Measurements from ENCODE around the gene ADAM10. TPM values are rescaled to one million over a fixed set of nuclear protein-coding genes. Genes with fewer than 3 reads are reported as not detected.

The ADAM10 gene
- polyA plus RNA-seq, 3 donors, result 240 to 277 (median 243) TPM

DNA sequence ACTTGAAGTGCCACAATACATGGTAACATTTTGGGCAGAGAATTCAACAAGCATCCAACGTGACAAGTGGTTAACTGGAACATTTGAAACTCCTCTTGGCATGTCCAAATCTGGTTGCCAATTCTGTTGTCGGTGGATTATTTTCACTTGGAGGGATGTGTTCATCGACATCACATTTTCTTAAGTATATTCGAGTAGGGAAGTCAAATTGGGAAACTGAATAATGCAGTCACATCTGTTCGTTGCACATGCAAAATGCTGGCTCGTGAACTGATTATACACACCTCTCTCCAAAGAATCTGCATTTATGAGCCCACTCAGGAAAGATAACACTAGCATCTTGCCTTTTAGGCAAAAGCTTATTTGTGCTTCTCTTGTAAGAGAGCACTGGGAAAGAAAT is 178.0 kb downstream of the ADAM10 start:
- DNase-seq (ENCODE audit: extremely low read depth in 1 of 11, low read depth in 9 of 11, low spot score in 4 of 11), result no peak

- DNase-seq (ENCODE audit: extremely low read depth in 1 of 11, low read depth in 9 of 11, low spot score in 4 of 11), result no peak
These were observed 180.1 kb downstream of the ADAM10 start for GRCh38 chr15:58569455-58569854.

DNA sequence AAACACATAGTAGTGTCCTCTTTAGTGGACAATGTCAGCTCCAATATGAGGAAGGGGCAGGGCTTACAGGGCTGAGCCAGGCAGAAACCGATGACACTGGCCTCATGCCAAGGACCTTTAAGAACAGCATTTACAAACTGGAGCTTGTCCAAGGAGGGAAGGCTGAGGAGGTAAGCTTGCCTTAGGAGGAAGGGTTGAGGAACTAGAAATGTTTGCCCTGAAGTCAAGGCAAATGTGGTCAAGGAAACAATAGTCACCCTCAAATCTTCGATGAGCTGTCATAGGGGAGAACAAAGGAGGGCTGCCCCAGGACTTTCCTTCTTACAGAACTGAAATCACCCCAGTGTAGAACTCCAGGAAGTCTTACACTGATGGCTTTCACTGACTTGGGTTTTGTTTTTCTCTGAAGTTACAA is 181.3 kb downstream of the ADAM10 start:
- no peak for DNase-seq (ENCODE audit: extremely low read depth in 1 of 11, low read depth in 9 of 11, low spot score in 4 of 11)

- DNase-seq (ENCODE audit: extremely low read depth in 1 of 11, low read depth in 9 of 11, low spot score in 4 of 11), result no peak
These were observed 183.5 kb downstream of the ADAM10 start for GRCh38 chr15:58566029-58566428.

DNA sequence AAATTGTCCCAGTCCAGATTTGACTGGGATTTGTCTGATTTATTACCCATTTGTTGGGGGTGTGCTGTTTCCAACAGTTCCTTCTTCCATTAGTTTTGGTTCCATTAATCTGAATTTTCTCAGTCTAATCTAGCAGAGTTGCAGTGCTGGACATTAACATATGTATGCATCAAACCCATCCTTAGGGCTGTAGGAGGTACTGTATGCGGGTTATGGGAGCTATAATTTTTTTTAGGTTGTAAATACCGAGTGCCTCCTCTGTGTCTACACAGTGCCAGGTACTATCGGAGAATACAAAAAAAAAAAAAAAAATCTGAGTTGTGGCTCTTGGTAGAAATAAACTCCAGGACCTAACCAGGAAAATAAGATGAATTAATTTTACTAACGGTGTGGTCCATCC is 183.9 kb downstream of the ADAM10 start:
- no peak for DNase-seq (ENCODE audit: extremely low read depth in 1 of 11, low read depth in 9 of 11, low spot score in 4 of 11)

DNA sequence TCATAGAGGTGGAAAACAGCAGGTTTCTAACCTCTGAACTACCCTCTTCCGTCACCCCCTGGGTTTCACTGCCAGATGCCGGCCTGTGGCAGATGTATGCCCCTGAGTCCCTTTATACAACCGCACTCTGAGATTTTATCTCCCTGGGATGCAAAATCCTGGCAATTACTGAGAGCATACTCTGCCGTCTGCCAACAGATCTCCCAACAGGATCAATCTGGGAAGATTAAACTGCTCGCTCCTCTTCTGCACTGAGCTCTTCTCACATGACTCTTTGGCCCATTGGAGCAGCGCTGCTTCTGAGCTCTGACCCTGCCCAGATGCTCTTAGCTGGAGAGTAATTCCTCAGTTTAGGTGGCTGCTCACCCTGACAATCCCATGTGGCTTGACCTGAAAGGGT is 184.5 kb downstream of the ADAM10 start:
- no peak for DNase-seq (ENCODE audit: extremely low read depth in 1 of 11, low read depth in 9 of 11, low spot score in 4 of 11)

- no peak for DNase-seq (ENCODE audit: extremely low read depth in 1 of 11, low read depth in 9 of 11, low spot score in 4 of 11)
These were observed 187.4 kb downstream of the ADAM10 start for GRCh38 chr15:58562135-58562534.

DNA sequence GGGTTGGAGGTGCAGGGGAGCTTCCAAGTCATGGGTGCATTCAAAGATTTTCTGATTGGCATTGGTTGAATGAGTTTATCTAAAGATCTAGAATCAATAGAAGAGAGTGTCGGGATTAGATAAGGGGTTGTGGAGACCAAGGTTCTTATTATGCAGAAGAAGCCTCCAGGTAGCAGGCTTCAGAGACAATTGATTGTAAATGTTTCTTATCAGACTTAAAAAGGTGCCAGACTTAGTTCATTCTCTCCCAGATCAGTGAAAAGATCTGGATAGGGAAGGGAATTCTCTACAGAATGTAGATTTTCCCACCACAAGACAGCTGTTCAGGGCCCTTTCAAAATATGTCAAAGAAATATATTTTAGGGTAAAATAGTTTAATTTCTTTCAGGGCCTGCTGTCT is 188.2 kb downstream of the ADAM10 start:
- DNase-seq (ENCODE audit: extremely low read depth in 1 of 11, low read depth in 9 of 11, low spot score in 4 of 11), result no peak

DNA sequence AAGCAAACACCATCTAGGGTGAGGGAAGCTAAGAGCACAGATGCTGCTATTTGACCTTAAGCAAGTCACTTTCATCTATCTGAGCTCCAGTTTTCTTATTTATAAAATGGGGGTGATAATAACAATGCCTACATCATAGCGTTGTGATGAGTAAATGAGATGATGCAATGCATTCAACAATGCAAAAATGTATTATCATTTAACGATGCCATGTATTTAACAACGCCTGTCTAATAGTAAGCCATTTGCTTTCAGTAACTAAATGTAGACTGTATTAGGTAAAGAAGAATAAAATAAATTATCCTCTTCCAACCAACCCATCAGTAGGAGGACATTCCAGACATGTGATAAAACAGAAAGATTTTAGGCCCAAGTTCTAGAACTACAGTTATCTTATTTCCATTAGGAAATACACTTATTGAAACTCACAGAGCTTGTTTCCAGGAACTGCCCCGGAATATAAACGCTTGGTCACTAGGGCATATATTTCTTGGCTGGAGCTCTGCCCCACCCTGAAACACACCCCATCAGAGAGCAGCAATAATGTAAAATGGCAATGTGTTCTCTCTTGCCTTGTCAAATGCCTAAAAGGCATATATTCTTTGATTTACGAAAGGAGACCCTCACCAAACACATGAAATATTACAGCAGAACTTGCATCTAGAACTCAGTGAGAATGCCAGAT is 189.5 kb downstream of the ADAM10 start:
- DNase-seq (ENCODE audit: extremely low read depth in 1 of 11, low read depth in 9 of 11, low spot score in 4 of 11), result no peak

GRCh38 chr15:58558777-58559176 is 190.7 kb downstream of the ADAM10 start:
- no peak for DNase-seq (ENCODE audit: extremely low read depth in 1 of 11, low read depth in 9 of 11, low spot score in 4 of 11)

DNA sequence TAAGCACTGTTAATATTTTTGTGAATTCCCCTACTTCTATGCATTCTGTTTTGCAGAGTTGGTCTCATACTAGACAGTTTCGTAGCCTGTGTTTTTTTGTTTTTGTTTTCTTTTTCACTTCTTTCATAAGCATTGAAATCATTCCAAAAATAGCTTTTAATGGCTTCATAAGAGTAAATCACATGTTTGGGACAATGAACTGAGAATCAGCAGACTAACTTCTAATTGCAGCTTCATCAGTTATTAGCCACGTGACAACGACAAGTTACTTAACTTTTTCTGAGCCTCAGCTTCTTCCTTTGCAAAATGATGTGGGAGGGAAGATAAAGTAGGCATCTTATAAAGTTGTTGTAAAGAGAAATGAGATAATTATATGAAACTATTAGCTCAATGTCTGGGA is 193.0 kb downstream of the ADAM10 start:
- DNase-seq (ENCODE audit: extremely low read depth in 1 of 11, low read depth in 9 of 11, low spot score in 4 of 11), result no peak

- DNase-seq (ENCODE audit: extremely low read depth in 1 of 11, low read depth in 9 of 11, low spot score in 4 of 11), result no peak
These were observed 193.5 kb downstream of the ADAM10 start for GRCh38 chr15:58556028-58556361.

DNA sequence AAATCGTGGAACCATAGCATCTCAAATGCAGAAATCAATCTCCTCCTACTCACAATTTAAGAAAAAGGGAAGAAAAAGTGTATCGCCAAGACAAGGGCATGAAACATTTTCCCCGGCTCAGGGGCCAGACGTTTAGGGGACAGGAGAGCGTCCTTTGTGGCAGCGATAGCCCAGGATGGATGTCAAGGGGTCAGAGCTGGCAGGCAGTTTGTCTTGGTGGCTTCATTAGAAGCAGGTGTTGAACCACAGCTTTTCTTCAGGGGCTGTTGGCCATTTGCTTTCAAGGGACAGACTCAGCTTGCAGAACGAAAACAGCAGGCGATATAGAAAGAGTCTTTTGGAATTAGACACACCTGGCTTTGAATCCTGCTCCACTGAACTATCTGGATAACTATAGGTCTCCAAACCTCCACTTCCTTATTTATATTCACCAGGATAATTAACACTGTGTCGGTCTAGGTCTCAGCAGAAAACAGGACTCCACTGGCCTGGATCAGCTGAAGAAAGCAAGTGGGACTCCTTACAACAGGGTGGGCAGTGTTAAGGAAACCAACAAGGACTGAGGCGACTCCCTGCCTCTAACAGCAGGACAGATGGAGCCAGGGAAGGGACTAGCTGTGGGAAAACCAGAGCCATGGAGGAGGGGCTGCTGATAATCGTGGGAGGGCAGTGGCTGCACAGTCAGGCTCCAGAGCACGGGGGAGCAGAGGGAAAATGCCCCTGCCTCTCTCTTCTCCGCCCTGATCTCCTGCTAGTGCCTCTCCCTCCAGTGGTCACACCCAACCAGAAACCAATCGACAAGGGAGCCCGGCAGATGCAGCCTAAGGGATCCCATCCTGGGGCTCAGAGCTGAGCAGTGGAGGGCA is 194.1 kb downstream of the ADAM10 start:
- DNase-seq (ENCODE audit: extremely low read depth in 1 of 11, low read depth in 9 of 11, low spot score in 4 of 11), result peak in 2 of 11 donors; percentile 17 to 19

- no peak for DNase-seq (ENCODE audit: extremely low read depth in 1 of 11, low read depth in 9 of 11, low spot score in 4 of 11)
These were observed 194.7 kb downstream of the ADAM10 start for GRCh38 chr15:58554758-58555157.

- no peak for DNase-seq (ENCODE audit: extremely low read depth in 1 of 11, low read depth in 9 of 11, low spot score in 4 of 11)
These were observed 196.1 kb downstream of the ADAM10 start for GRCh38 chr15:58553365-58553918.

GRCh38 chr15:58552505-58553364 is 196.8 kb downstream of the ADAM10 start:
- no peak for DNase-seq (ENCODE audit: extremely low read depth in 1 of 11, low read depth in 9 of 11, low spot score in 4 of 11)

- DNase-seq (ENCODE audit: extremely low read depth in 1 of 11, low read depth in 9 of 11, low spot score in 4 of 11), result peak in 1 of 11 donors; percentile 33
These were observed 197.6 kb downstream of the ADAM10 start for GRCh38 chr15:58551764-58552504.

- no peak for DNase-seq (ENCODE audit: extremely low read depth in 1 of 11, low read depth in 9 of 11, low spot score in 4 of 11)
These were observed 198.3 kb downstream of the ADAM10 start for GRCh38 chr15:58551084-58551763.
